Liver (tissue), 3 donors: Measurements from ENCODE around the gene STT3B.

Experiments
- ATF3 ChIP-seq: IDR thresholded peaks from 2 replicates; pipeline ENCODE4 v1.6.1; 2016; ENCODE audit warnings: antibody characterized with exemption
- CTCF ChIP-seq: fragments of 150-350 bp; IDR thresholded peaks from 2 replicates; pipeline ENCODE4 v1.5.1; 2017; ENCODE audit warnings: improper control_type of control experiment, low read depth, low read length; ENCODE audit not compliant: missing input control
- FOXA1 ChIP-seq: IDR thresholded peaks from 2 replicates; pipeline ENCODE4 v1.6.1; 2016; ENCODE audit warnings: antibody characterized with exemption
- GABPA ChIP-seq, 2 donors: IDR thresholded peaks in 1 of 2; conservative IDR thresholded peaks in 1 of 2; 2 replicates each; pipeline ENCODE4 v1.6.1; 2016; ENCODE audit warnings: antibody characterized with exemption in 2 of 2, mild to moderate bottlenecking in 1 of 2, moderate library complexity in 1 of 2
- HNF4A ChIP-seq, 2 donors: conservative IDR thresholded peaks; 2 replicates each; pipeline ENCODE4 v1.6.1; 2016; ENCODE audit warnings: antibody characterized with exemption in 2 of 2, mild to moderate bottlenecking in 2 of 2
- JUND ChIP-seq, 2 donors: IDR thresholded peaks; 2 replicates each; pipeline ENCODE4 v1.6.1; 2016; ENCODE audit warnings: antibody characterized with exemption in 2 of 2
- MAX ChIP-seq: IDR thresholded peaks from 2 replicates; pipeline ENCODE4 v1.6.1; 2016; ENCODE audit warnings: antibody characterized with exemption
- RXRA ChIP-seq, 2 donors: IDR thresholded peaks; 2 replicates each; pipeline ENCODE4 v1.6.1; 2017 to 2018; ENCODE audit warnings: antibody characterized with exemption in 2 of 2, mild to moderate bottlenecking in 1 of 2
- TAF1 ChIP-seq: conservative IDR thresholded peaks from 2 replicates; pipeline ENCODE4 v1.6.1; 2016; ENCODE audit warnings: antibody characterized with exemption, mild to moderate bottlenecking
- YY1 ChIP-seq: IDR thresholded peaks from 2 replicates; pipeline ENCODE4 v1.6.1; 2016; ENCODE audit warnings: antibody characterized with exemption, mild to moderate bottlenecking
- TF ChIP-seq, protein P1 (sequence below): IDR thresholded peaks from 2 replicates; pipeline ENCODE4 v1.6.1; 2016; ENCODE audit warnings: antibody characterized with exemption, mild to moderate bottlenecking
- donor health status: healthy.
- donor health status: healthy.

GRCh38 chr3:31502803-31503221, 29.9 kb upstream of the STT3B start:
- TF ChIP-seq MAX (no peak), JUND (IDR thresholded peaks at IDR 0.05) (no peak), ATF3 (no peak), CTCF (no peak), TAF1 (no peak), HNF4A (conservative IDR thresholded peaks at IDR 0.05) (no peak), RXRA (IDR thresholded peaks at IDR 0.05) (no peak), YY1 (no peak), FOXA1 (no peak), GABPA (IDR thresholded peaks at IDR 0.05 in 1 of 2, conservative IDR thresholded peaks at IDR 0.05 in 1 of 2) (no peak)
- TF ChIP-seq, protein P1, sequence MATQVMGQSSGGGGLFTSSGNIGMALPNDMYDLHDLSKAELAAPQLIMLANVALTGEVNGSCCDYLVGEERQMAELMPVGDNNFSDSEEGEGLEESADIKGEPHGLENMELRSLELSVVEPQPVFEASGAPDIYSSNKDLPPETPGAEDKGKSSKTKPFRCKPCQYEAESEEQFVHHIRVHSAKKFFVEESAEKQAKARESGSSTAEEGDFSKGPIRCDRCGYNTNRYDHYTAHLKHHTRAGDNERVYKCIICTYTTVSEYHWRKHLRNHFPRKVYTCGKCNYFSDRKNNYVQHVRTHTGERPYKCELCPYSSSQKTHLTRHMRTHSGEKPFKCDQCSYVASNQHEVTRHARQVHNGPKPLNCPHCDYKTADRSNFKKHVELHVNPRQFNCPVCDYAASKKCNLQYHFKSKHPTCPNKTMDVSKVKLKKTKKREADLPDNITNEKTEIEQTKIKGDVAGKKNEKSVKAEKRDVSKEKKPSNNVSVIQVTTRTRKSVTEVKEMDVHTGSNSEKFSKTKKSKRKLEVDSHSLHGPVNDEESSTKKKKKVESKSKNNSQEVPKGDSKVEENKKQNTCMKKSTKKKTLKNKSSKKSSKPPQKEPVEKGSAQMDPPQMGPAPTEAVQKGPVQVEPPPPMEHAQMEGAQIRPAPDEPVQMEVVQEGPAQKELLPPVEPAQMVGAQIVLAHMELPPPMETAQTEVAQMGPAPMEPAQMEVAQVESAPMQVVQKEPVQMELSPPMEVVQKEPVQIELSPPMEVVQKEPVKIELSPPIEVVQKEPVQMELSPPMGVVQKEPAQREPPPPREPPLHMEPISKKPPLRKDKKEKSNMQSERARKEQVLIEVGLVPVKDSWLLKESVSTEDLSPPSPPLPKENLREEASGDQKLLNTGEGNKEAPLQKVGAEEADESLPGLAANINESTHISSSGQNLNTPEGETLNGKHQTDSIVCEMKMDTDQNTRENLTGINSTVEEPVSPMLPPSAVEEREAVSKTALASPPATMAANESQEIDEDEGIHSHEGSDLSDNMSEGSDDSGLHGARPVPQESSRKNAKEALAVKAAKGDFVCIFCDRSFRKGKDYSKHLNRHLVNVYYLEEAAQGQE, result no peak
